ENCODE data around the gene PLA2G4A.

The PLA2G4A gene

DNA sequence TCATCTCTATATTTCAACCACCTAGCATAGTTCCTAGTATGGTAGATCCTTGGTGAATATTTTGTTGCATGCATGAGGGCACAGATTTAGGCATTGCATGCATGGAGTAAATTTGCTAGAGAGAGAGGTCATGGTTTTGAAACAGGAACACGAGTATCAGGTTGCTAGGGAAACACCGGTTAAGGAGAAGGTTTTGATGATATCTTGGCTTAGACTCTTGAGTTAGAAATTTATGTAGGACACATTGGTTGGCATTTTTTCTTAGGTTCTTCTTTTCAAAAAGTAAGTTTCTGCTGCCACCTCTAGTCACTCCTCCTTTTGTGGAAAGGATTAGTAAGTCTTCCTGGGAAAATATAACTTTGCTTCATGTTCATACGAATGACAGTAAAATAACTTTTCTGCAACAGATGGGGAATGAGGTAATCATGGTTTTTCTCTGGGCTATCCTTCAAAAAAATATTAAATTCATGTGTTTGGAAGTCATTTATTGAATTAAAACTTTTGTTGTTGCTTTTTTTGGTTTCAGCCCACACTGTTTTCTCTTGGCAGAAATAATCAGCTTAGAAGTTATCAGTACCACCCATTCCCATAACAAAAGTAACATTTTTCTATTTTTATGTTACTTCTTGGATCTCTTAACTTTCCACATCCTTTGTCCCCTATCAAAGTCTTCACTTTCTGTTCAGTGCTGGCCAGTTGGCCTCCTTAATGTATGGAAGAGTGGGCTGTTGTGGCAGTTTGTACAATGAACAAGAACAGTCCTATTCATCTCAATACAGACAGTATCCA is 97.3 kb downstream of the PLA2G4A start:
- no peak for DNase-seq

- no peak for DNase-seq
Measured at GRCh38 chr1:186927884-186928283, 99.1 kb downstream of the PLA2G4A start.

GRCh38 chr1:186930238-186930637 is 101.5 kb downstream of the PLA2G4A start:
- no peak for DNase-seq

- no peak for DNase-seq
Measured at GRCh38 chr1:186937016-186937670, 108.4 kb downstream of the PLA2G4A start.

DNA sequence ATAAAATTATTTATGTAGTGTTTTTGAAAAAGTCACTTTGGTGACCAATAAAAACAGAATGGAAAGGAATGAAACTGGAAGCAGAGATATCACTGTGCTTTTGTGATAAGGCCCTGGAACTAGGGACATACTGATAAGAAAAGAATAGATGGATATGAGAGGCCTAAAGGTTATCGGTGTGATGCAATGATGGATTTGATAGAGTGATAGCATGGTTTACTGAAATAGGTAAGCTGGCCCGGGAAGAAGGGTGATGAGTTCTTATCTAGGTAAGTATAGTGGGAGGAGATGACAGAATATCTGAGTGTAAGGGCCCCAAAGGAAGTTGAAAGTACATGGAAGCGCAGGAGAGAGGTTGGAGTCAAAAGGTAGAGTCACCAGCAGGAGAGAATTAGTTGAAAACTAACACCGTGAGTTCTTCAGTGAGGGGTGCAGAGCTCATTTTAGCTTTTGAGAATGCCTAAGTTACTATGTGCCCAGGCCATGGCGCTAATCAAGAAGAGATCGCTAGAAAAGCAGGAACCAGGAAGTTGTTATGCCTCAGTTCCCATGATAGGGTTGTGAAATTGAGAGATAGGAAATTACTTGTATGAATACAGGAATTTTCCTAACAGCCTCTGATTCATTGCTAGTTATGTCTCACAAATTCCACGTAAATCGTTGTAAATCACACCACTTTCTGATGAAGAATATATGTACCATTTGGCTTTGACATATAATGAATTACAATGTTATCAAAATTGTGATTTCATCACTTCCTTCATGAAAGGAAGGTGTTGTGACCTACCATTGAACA is 115.3 kb downstream of the PLA2G4A start:
- DNase-seq: no peak

DNA sequence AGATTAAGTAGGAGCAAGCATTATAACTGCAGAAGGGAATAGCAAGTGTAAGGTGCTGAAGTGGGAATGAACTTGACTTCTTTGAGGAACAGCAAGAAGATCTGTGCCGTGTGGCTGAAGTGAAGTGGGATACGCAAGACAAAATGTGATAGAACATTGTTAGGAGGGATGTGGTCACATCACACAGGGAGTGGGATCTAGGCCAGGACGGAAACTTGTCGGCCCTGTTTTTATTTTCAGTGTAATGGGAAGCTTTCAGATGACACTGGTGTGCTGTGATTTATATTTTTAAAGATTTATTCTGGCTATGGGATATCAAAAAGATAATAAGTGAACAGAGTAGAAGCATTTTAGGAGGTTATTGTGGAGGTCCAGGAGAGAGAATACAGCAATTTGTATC is 116.4 kb downstream of the PLA2G4A start:
- DNase-seq: no peak

- no peak for DNase-seq
Measured at GRCh38 chr1:186948535-186948934, 119.8 kb downstream of the PLA2G4A start.

- no peak for DNase-seq
Measured at GRCh38 chr1:186949173-186949572, 120.4 kb downstream of the PLA2G4A start.

- no peak for DNase-seq
Measured at GRCh38 chr1:186950547-186950946, 121.8 kb downstream of the PLA2G4A start.

DNA sequence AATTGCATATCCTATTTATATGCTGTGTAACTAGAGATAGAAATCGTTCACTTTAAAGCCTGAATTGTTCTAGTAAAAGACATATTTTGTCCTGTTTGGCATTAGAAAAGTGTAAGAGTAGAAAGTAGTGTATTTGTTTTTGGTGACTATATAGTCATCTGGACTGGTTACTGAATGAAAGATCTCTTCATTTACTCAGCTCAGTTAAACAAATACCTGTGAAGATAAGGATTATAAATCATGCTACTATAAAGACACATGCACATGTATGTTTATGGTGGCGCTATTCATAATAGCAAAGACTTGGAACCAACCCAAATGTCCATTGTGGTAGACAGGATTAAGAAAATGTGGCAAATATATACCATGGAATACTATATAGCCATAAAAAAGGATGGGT is 125.1 kb downstream of the PLA2G4A start:
- DNase-seq: no peak

DNA sequence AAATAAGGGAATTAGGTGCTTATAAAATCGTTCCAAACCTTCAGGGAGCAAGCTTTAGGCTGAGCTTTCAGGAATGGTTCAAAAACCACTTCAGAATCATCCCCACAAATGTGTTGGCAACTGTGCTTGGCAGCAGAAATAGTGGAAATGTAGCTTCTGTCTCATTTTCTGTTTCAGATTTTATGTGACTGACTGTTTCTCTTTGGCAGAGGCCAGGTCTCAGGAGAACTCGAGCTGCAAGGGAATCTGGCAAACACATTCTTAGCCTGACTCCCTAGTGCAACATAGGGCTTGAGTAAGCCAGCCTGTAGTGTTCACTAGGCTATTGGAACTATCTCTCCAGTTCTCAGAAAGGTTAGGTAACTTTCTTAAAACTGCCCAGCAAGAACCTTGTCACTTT is 128.6 kb downstream of the PLA2G4A start:
- DNase-seq: no peak

- no peak for DNase-seq
Measured at GRCh38 chr1:186958520-186958919, 129.8 kb downstream of the PLA2G4A start.

- no peak for DNase-seq
Measured at GRCh38 chr1:186960861-186961260, 132.1 kb downstream of the PLA2G4A start.

- no peak for DNase-seq
Measured at GRCh38 chr1:186965847-186966246, 137.1 kb downstream of the PLA2G4A start.

DNA sequence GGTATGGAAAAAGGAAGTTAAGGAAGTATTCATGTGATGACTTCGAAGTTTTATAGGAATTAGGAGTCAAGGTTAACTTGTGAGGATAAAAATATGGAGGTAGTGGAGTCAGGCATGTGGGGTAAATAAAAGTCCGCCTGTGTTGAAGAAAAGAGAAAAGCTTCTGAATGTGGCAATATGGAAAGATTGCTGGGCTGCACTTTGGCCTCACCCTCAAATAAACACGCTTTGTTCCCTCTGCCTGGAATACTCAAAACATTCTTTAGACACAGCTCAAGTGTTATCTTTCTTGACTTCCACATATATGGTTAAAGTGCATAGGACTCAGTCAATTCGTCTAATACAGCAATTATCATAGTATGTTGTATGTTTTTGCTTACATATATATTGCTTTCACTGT is 137.7 kb downstream of the PLA2G4A start:
- DNase-seq: no peak

GRCh38 chr1:186967656-186968394 is 139.1 kb downstream of the PLA2G4A start:
- no peak for DNase-seq

DNA sequence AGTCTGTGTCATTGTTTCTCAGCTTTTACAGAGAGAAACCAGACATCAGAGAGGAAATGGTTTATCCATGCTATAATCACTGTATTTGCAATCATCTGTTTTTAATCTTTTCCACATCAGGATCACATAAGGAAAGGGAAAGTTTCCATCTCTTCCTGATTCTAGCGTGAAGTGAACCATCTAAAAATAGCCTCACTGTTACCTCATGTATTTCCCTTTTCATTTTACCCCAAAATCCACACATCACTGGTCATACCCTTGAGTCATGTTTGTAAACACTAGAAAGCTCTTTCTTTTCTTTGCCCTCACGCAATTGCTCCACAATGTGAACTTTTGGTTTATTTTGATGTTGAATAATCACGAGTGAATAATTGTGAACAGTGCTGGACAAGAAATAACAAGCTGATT is 146.0 kb downstream of the PLA2G4A start:
- DNase-seq: no peak

- DNase-seq: no peak
Measured at GRCh38 chr1:186975220-186975619, 146.5 kb downstream of the PLA2G4A start.

- DNase-seq: no peak
Measured at GRCh38 chr1:186976700-186977099, 148.0 kb downstream of the PLA2G4A start.

- no peak for DNase-seq
Measured at GRCh38 chr1:186977266-186977957, 148.7 kb downstream of the PLA2G4A start.

DNA sequence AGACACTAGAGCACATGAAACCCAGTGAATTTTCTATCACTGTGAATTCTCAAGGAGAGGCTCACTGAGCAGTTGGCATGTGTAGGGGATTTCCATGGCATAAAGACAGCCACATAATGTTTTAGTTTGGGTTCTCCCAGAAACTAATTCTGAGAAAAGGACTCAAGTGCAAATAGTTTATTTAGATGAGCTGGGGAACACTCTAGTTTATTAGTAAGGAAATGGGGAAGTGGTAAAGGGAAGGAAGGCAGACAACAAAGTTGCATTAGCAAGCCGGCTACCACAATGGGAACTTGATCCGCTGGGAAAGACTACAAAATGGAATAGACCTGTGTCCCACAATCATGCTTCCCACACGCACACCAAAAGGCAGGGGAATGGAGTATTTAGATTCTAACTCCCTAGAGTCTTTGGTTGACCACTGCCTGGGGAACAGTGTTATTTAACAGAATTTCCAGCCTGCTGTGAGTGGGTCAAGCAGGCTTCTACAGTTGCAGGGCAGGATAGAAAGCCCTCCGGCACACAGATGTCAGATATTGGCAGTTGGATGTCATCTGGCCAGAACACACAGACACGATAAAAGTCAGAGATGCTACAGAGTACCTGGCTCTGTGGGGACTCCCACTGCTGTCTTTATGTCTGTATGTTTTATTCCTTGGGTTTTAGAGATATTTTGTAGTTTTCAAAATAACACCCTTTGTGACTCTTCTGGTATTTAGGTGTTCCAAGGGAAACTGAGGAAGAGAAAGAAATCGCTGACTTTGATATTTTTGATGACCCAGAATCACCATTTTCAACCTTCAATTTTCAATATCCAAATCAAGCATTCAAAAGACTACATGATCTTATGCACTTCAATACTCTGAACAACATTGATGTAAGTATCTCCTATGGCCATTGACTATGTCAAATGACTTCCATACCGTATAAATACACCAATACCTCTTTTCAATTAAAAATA is 150.1 kb downstream of the PLA2G4A start:
- DNase-seq: no peak
